GM18499 (cell line): ENCODE data around the gene GTF2F2.
"Not testable (repeated sequence)": the region's sequence is repeated elsewhere in the genome, so short reads cannot be mapped to it uniquely, and the experiment has no call there.

Experiments used
- ATAC-seq: cut with Tn5 transposase; IDR thresholded peaks from one replicate; pipeline ENCODE4 v1.9.1; 2021; ENCODE audit warnings: moderate number of reproducible peaks; ENCODE audit not compliant: insufficient read depth, unreplicated experiment

Gene GTF2F2

DNA sequence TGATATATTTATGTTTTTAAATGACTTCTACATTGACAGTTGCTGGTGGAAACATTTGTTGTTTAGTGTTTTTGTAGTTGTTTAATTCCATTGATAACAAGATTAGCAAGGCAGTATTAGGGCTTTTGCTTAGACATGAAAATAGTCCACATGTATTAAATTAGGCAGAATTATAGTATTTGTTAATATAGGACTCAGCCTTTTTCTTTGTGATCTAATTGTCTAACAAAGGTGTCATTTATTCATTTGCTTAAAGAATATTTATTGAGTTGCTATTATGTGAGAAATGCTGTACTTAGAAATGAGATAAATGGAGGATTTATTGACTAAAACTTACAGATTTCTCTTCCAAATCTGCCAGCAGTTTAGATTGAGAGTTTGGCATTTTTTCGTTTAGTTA is 122.2 kb downstream of the GTF2F2 start:
- no peak for ATAC-seq

DNA sequence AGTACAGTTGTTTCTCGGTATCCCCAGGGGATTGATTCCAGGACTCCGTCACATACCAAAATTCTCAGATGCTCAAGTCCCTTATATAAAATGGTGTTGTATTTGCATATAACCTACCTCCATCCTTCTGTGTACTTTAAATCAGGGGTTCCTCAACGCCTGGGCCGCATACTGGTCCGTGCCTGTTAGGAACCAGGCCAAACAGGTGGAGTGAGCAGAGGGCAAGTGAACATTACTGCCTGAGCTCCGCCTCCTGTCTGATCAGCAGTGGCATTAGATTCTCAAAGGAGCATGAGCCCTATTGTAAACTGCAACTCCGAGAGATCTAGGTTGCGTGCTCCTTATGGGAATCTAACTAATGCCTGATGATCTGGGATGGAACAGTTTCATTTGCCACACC is 122.8 kb downstream of the GTF2F2 start:
- ATAC-seq = no peak

GRCh38 chr13:45244736-45245135 is 124.4 kb downstream of the GTF2F2 start:
- not testable (repeated sequence) for ATAC-seq

DNA sequence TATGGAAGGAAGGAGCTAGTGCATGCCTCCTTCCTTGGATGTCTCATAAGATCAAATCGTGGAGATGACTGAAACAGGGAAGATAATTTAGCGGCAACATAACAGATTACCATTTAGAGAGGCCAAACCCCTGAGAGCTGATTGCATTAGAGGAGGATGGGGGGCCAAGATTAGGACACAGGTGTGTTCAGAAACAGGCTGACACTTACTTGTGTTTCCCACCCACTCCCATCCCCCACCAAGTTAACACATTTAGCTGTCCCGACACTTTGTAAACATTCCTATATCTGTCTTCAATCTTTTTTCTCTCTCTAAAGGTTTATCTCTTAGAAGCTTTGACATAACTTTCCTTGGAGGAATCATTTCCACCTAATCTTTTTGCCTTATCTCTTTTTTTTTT is 129.4 kb downstream of the GTF2F2 start:
- no peak for ATAC-seq

- no peak for ATAC-seq
These were observed 134.1 kb downstream of the GTF2F2 start for GRCh38 chr13:45254396-45254795.

DNA sequence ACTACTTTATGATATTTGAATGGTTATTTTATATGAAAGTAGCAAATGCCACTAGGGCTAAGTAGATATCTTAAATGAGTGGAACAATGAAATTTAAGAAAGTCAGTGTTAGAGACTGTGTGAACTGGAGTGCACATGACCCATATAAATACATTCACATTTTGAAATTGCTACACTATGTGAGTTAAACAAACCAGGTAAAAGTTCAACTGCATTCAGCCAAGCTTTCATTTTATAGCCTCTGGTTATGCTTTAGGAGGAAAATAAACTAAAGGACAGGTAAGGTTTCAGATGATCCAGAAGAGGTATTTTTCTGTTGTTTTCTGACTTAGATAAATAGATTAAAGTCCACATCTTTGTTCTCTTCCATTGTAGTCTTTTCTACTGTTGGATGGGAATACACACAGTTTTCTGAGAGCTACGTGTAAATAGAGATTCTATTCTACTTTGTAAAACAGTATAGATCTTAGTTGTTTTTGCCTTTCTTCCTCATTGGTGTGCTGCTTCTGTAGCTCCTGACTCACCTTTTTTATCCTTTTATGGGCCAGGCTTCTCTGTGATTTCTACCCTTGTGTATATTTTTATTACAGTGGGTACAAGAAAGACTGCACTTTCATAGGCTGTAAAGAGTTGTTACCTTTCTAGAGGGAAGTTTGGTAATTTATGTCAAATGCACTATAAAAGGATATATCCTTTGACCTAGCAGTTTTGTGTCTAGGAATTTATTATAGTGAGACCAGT is 135.1 kb downstream of the GTF2F2 start:
- no peak for ATAC-seq

- no peak for ATAC-seq
These were observed 135.9 kb downstream of the GTF2F2 start for GRCh38 chr13:45256254-45256653.

DNA sequence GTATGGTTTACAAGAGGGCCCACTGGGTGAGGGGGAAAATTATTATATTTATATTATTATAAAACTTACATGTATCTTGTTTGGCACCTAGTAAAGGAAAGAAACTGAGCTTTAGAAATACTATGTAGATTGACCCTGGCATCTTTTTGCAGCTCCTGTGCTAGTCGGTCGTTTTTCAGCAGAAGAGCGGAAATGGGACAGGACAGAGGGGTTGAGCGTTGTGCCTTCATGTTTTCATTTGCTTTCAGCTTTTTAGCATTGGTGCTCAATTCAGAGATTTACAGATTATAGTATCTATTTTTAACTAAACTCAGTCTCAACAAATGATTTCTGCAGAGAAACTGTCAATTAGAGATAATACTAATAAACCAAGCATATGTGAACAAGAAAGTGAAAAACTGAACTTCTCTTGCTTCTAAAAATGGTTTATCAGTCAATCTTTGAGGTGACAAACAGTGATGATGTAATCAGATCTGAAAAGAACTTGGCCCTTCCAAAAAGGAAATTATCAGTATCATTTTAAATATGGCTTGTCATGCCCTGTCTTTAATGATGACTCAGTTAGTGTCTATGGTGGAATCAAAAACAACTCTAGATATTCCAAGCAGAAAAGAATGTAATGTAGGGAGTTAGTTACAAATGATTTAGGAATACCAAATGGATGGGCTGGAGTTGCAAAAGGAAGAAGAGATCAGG is 137.5 kb downstream of the GTF2F2 start:
- ATAC-seq = no peak

GRCh38 chr13:45258334-45258675 is 138.0 kb downstream of the GTF2F2 start:
- no peak for ATAC-seq

DNA sequence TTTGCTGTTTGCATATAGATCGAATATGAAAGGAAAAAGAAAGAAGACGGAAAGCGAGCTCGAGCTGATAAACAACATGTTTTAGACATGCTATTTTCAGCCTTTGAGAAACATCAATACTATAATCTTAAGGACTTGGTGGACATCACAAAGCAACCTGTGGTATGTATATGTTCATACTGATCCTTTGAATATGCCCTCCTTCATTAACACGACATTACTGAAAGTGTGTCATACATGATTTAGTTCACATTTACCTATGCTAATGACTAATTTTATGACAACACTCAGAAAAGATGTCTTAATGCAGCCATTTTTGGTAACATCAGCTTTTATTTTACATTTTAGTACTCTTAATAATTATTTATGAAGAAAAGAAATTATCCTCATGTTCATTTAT is 146.9 kb downstream of the GTF2F2 start:
- ATAC-seq = no peak

DNA sequence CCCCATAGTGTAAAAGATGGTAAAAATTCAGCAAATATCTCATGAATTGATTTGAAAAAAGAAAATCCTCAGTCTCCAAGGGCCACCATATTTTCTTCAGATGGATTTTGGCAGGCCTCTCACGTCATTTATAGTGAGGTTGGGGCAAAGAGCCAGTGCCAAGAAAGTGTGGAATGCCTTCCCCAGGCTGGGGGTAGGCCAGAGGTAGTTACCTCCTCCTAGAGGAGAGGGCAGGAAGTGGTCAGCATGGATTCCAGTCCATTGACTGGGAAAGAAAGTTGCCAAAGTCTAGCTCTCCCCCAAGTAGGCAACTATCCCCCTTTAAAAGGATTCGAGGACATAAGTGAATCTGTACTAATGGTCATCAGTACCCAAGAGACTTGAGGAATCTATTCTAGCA is 148.9 kb downstream of the GTF2F2 start:
- no peak for ATAC-seq

DNA sequence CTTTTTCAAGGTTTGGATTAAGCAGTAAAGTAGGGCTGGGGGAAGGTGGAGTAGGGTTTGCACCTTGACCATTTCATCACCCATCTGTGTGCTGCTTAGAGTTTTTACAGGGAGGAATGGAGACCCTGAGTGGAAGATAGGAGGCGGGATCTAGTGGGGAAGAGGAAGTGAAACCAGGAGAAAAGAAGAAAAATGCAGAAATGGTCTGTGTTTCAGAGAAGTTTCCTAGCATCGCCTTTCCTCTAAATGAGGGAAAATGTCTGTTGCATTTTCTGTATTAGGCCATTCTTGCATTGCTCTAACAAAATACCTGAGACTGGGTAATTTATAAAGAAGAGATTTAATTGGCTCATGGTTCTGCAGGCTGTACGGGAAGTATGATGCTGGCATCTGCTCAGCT is 156.6 kb downstream of the GTF2F2 start:
- ATAC-seq = no peak

- ATAC-seq = no peak
These were observed 157.9 kb downstream of the GTF2F2 start for GRCh38 chr13:45278096-45278645.

DNA sequence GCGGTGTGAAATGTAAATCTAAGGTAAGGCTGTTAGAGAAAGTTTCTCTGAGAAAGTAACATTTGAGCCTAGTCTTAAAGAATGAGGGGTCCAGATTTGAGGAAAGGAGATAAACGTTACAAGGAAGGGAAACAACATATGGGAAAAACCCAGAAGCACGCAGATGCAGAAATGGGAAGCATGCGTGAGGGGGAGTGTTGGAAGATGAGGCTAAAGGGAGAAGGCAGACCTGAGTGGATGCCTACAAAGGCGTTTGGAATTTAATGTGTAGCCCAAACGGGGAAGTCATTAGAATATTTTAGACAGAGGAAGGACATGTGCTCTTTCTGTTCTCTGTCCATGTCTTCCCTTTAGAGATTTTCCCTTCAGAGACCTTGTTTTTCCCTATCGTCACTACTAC is 159.7 kb downstream of the GTF2F2 start:
- ATAC-seq = no peak

DNA sequence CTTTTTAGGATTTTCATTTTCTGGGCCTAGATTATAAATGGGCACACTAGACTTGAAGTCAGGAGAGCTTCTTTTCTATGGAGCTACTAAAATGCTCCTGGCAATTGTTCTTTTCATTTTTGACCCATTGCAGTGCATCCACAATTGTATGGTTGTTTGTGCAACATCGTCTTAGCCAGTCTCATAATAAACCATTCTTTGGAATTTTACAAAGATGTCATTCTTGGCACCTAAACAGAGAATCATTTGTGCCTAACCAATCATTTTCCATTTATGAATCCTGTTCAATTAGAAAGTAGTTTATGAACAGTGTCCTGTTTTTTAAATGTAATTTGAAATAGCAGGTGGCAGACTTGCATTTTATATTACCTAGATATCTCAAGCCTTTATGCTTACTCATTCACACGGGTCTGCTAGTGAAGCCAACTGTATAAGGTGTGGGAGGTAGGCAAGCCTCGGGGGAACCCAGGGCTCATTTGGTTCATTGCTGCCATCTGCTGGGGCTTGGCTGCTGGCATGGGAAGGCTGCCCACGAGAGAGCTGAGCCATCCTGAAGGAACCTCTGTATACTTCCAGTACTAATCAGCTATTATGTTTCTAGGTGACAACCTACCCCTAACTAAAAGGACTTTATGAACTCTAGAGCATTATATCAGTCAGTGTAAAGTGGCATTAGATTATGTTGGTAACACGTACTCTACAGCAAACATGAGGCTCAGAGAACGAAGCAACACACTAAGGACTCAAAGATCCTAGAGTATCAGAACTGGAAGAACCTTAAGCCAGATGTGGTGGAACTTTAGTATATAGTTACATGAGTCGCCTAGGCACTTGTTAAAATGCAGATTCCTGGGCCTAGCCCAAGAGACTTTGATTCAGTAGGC is 160.7 kb downstream of the GTF2F2 start:
- ATAC-seq = no peak

DNA sequence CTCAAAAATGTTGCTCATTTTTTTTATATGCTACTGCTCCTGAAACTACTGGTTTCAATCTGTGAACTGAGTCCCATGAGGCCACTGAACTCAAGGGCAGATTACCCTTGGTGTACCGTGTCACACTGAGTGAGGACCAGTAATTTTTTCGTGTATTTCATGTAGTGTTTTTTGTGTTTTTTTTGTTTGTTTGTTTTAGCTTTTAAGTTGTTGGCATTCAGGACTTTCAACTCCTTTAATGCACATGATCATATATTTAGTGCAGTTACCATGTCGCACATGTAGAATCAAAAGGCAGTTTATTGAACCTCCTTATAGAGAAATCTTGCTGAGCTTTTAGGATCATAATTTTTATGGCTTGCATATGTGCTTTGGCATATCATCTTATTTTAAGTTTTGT is 162.7 kb downstream of the GTF2F2 start:
- ATAC-seq = no peak

GRCh38 chr13:45289936-45290563 is 169.7 kb downstream of the GTF2F2 start:
- no peak for ATAC-seq

GRCh38 chr13:45292176-45292575 is 171.9 kb downstream of the GTF2F2 start:
- ATAC-seq = no peak

DNA sequence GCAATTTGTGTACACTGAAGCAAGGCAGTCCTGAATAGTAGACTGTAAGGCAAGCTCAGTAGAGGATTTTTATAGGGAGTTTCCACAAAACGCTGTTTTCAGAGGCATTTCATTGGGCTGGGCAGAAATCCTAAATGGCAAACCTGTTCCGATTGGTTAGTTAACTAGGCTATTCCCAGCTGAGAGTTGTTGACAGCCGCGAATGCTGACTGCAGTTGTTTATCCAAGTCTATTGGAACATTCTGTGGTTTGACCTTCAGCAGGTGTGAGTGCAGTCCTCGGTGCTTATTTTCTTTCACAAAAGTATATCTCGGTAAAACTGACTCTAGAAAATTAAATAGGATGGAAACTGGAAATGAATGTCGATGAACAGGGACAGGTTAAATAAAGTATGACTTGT is 175.2 kb downstream of the GTF2F2 start:
- ATAC-seq = no peak

DNA sequence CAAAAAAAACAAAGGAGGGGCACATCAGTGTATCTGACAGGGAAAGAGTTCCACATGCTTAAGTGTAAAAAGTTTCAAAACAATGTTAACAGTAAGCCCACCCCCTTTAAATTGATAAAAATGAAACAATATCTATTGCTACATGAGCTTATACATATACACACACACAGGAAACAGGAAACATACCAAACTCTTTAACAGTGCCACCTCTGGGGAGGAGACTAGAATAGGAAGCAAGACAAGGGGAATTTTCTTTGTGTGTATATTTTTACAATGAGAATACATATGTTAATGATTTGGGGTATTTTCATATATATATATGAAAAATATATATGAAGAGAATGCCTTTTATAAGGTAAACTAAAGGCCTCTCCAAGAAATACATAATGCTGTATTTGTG is 175.9 kb downstream of the GTF2F2 start:
- ATAC-seq = no peak
